GM12874 (cell line): ENCODE measurements around the gene AGPAT1.

ENCODE experiments used
- TF ChIP-seq, protein P1 (sequence below): IDR thresholded peaks from 2 replicates; pipeline ENCODE4 v1.5.1; 2011; ENCODE audit warnings: low read depth, mild to moderate bottlenecking, control low read depth, low read length, moderate library complexity; ENCODE audit not compliant: insufficient read depth

AGPAT1 gene

DNA sequence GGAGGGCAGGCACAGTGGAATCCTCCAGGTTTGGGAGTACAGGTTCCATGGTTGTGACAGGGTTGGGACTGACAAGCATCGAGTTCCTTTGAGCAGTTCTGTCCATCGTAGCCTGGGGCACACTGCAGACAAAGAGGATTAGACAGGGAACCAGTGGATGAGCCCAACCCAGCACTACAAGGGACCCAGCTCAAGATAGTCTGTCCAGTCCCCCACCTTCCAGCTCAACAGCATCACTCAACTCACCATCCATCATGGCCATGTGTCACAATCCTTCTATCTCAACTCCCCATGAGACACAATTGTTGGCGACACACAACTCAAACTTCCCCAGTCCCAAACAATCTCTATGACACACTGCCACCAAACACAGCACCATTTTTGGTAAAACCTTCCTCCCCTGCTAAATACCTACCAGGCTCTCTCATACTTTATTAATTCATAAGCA lies 28.4 kb upstream of the AGPAT1 start:
- TF ChIP-seq, protein P1, sequence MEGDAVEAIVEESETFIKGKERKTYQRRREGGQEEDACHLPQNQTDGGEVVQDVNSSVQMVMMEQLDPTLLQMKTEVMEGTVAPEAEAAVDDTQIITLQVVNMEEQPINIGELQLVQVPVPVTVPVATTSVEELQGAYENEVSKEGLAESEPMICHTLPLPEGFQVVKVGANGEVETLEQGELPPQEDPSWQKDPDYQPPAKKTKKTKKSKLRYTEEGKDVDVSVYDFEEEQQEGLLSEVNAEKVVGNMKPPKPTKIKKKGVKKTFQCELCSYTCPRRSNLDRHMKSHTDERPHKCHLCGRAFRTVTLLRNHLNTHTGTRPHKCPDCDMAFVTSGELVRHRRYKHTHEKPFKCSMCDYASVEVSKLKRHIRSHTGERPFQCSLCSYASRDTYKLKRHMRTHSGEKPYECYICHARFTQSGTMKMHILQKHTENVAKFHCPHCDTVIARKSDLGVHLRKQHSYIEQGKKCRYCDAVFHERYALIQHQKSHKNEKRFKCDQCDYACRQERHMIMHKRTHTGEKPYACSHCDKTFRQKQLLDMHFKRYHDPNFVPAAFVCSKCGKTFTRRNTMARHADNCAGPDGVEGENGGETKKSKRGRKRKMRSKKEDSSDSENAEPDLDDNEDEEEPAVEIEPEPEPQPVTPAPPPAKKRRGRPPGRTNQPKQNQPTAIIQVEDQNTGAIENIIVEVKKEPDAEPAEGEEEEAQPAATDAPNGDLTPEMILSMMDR: no peak

- TF ChIP-seq, protein P1: no peak
Observed at GRCh38 chr6:32203426-32204267, 27.8 kb upstream of the AGPAT1 start.

DNA sequence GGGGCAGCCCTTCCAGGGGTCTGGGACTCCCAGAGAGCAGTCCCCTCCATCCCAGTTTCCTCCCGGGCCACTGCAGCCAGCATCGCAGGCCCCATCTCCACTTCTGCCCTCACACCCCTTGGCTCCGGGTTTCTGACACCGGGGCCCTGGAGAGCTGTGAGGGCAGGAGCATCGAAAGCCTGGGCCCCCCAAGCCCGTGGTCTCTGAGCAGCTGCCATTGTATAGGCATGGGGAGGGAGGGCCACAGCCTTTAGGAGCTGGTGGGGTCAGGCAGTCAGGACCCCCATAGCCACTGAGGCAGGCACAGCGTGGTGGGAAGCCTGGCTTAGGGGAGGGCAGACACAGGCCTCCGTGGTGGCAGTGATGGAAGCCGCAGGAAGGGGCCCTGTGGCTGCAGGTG lies 26.3 kb upstream of the AGPAT1 start:
- TF ChIP-seq, protein P1: no peak

- TF ChIP-seq, protein P1: no peak
Observed at GRCh38 chr6:32200711-32201475, 25.0 kb upstream of the AGPAT1 start.

DNA sequence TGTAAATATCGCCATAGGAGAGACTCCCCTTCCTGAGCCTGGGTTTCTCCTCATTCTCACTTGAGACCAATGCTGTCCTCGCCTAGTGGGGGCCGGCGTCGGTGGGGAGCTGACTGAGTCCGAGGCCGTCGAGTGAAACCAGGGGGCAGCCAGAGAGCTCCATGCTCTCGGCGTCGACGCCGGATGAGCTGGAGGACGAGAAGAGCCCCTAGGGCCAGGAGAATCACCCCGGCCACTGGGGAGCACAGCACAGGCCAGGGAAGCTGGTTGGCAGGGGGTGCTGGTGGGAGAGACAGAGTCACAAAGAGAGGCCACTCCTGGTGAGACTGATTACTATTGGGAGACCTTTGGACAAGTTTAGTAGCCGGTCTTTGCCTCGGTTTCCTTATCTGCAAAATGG lies 23.0 kb upstream of the AGPAT1 start:
- TF ChIP-seq, protein P1: no peak

DNA sequence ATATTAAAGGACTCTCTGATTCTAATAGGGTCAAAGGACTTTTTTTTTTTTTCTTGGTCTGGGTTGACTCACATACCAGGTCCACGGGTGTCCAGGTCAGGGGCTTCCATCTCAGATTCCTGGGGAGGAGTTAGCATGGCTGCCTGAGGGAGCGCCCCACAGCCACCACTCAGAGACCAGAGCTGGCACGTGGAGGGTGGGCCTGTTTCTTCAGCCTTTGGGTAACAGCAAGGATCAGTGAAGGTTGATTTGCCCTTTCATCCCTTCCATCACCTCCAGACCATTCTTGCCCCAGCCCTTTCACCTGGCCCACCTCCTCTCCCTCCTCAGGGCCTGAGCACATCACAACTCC lies 22.4 kb upstream of the AGPAT1 start:
- TF ChIP-seq, protein P1: no peak
